Renal pelvis (tissue), 3 donors: ENCODE data around the gene DSTYK. TPM values are rescaled to one million over a fixed set of nuclear protein-coding genes. Genes with fewer than 3 reads are reported as not detected.

Source experiments
- polyA plus RNA-seq, 3 donors: library from polyadenylated mRNA; unstranded; fragments of 120-200 nt; gene quantifications; one replicate each; pipeline ENCODE4 v1.2.1, GENCODE V29; 2013; ENCODE audit not compliant: insufficient read length in 3 of 3

Gene DSTYK
- polyA plus RNA-seq, 3 donors = 15.2 to 20.8 (median 18.0) TPM

Other genes starting within 250 kb of the DSTYK start
- gene CNTN2, start 168.5 kb downstream of the DSTYK start, polyA plus RNA-seq = 1 to 10 TPM in 1 of 3 donors, under 1 TPM in 2; 0.77 to 1.1 (median 0.86) TPM
- 1 to 10 TPM; 3.7 to 4.7 (median 3.8) TPM for gene TMEM81, start 127.2 kb downstream of the DSTYK start, polyA plus RNA-seq
- gene RBBP5, start 89.7 kb downstream of the DSTYK start, polyA plus RNA-seq = 10 to 100 TPM; 15.4 to 23.7 (median 18.8) TPM
- 10 to 100 TPM in 1 of 3 donors, 1 to 10 TPM in 2; 7.2 to 10.3 (median 7.3) TPM for gene TMCC2, start 16.2 kb upstream of the DSTYK start, polyA plus RNA-seq
- gene NUAK2, start 110.0 kb upstream of the DSTYK start, polyA plus RNA-seq = 10 to 100 TPM in 2 of 3 donors, 1 to 10 TPM in 1; 8.6 to 12.1 (median 11.1) TPM
- 1 to 10 TPM; 1.9 to 2.1 (median 2.1) TPM for gene KLHDC8A, start 145.2 kb upstream of the DSTYK start, polyA plus RNA-seq
- gene LEMD1, start 210.4 kb upstream of the DSTYK start, polyA plus RNA-seq = 1 to 10 TPM; 4.1 to 4.8 (median 4.6) TPM
- 1 to 10 TPM; 2.9 to 3.8 (median 3.7) TPM for gene BLACAT1, start 244.3 kb upstream of the DSTYK start, polyA plus RNA-seq